GM18520 (cell line): ENCODE results near the gene ZFYVE27.

Experiments
- ATAC-seq: cut with Tn5 transposase; IDR thresholded peaks from one replicate; pipeline ENCODE4 v1.9.1; 2021; ENCODE audit not compliant: unreplicated experiment

The ZFYVE27 gene

GRCh38 chr10:97714401-97715258 is 22.3 kb upstream of the ZFYVE27 start:
- ATAC-seq = peak; percentile 20

- no peak for ATAC-seq
Measured at GRCh38 chr10:97715259-97715874, 21.6 kb upstream of the ZFYVE27 start.

- no peak for ATAC-seq
Measured at GRCh38 chr10:97717627-97718026, 19.3 kb upstream of the ZFYVE27 start.

- no peak for ATAC-seq
Measured at GRCh38 chr10:97718178-97718577, 18.8 kb upstream of the ZFYVE27 start.

GRCh38 chr10:97718659-97719142 is 18.2 kb upstream of the ZFYVE27 start:
- ATAC-seq = no peak

GRCh38 chr10:97719602-97720001 is 17.3 kb upstream of the ZFYVE27 start:
- no peak for ATAC-seq

GRCh38 chr10:97721871-97722780 is 14.8 kb upstream of the ZFYVE27 start:
- no peak for ATAC-seq

GRCh38 chr10:97723001-97723400 is 13.9 kb upstream of the ZFYVE27 start:
- no peak for ATAC-seq

- ATAC-seq = no peak
Measured at GRCh38 chr10:97724341-97724941, 12.5 kb upstream of the ZFYVE27 start.

- no peak for ATAC-seq
Measured at GRCh38 chr10:97726636-97727178, 10.2 kb upstream of the ZFYVE27 start.

- no peak for ATAC-seq
Measured at GRCh38 chr10:97729014-97729413, 7.9 kb upstream of the ZFYVE27 start.

GRCh38 chr10:97731346-97732051 is 5.4 kb upstream of the ZFYVE27 start:
- no peak for ATAC-seq

- no peak for ATAC-seq
Measured at GRCh38 chr10:97732052-97732359, 4.9 kb upstream of the ZFYVE27 start.

GRCh38 chr10:97733256-97733655 is 3.7 kb upstream of the ZFYVE27 start:
- ATAC-seq = no peak

- no peak for ATAC-seq
Measured at GRCh38 chr10:97734021-97734420, 2.9 kb upstream of the ZFYVE27 start.

GRCh38 chr10:97736403-97736901 is 476 bp upstream of the ZFYVE27 start:
- no peak for ATAC-seq

- ATAC-seq = peak; percentile 8
Measured at GRCh38 chr10:97737770-97738265, 890 bp downstream of the ZFYVE27 start.

GRCh38 chr10:97738616-97739015 is 1.7 kb downstream of the ZFYVE27 start:
- ATAC-seq = no peak

- no peak for ATAC-seq
Measured at GRCh38 chr10:97740613-97741012, 3.7 kb downstream of the ZFYVE27 start.
